WTC11 (cell line): ENCODE data around the gene RGS5. TPM values are rescaled to one million over a fixed set of nuclear protein-coding genes. Genes with fewer than 3 reads are reported as not detected.

Experiments
- ATAC-seq: fragments of 200-7000 bp; cut with Tn5 transposase; 2 replicates; pipeline ENCODE4 v1.10.0; 2021; ENCODE audit warnings: mild to moderate bottlenecking, moderate library complexity
- CTCF ChIA-PET: fragments of 300-600 bp; sonication (Branson Sonifier 250); formaldehyde crosslinking; loops from one replicate; lab custom pipeline; 2021; ENCODE audit warnings: antibody characterized with exemption; lab: Charles Lee
- POLR2A ChIA-PET: fragments of 350-600 bp; sonication (Branson Sonifier 250); formaldehyde crosslinking; loops from one replicate; lab custom pipeline; 2021; ENCODE audit warnings: antibody characterized with exemption; lab: Charles Lee
- DNase-seq: peaks from one replicate; pipeline ENCODE4 v3.0.0; 2021; ENCODE audit warnings: low spot score
- H3K27ac Mint-ChIP-seq: 2 replicates; pipeline ENCODE4 v1.8.0; 2021; ENCODE audit warnings: mixed read lengths
- H3K27me3 Mint-ChIP-seq: 2 replicates; pipeline ENCODE4 v1.8.0; 2021; ENCODE audit warnings: low read depth, mild to moderate bottlenecking, moderate library complexity, mixed read lengths
- H3K36me3 Mint-ChIP-seq: 2 replicates; pipeline ENCODE4 v1.8.0; 2021; ENCODE audit warnings: mixed read lengths
- H3K4me1 Mint-ChIP-seq: 2 replicates; pipeline ENCODE4 v1.8.0; 2022; ENCODE audit warnings: mixed read lengths
- H3K4me3 Mint-ChIP-seq: 2 replicates; pipeline ENCODE4 v1.8.0; 2021; ENCODE audit warnings: mild to moderate bottlenecking, moderate library complexity, mixed read lengths
- H3K9me3 Mint-ChIP-seq: 2 replicates; pipeline ENCODE4 v1.8.0; 2021; ENCODE audit warnings: mixed read lengths
- ATF1 ChIP-seq: sonication (generic); formaldehyde crosslinking; IDR thresholded peaks from 2 replicates; pipeline ENCODE4 v1.8.1; 2023; ENCODE audit warnings: mild to moderate bottlenecking, moderate library complexity, missing genetic modification reagents
- EMX1 ChIP-seq: fragments of 250-450 bp; sonication (Bioruptor Pico); IDR thresholded peaks from 2 replicates; pipeline ENCODE4 v1.8.0; 2021; ENCODE audit warnings: mild to moderate bottlenecking
- IRF2 ChIP-seq: sonication (generic); formaldehyde crosslinking; IDR thresholded peaks from 2 replicates; pipeline ENCODE4 v1.8.0; 2022; ENCODE audit warnings: low read depth, missing genetic modification reagents, borderline replicate concordance
- KAT7 ChIP-seq: sonication (generic); formaldehyde crosslinking; IDR thresholded peaks from 2 replicates; pipeline ENCODE4 v1.8.1; 2023; ENCODE audit warnings: missing genetic modification reagents, mild to moderate bottlenecking, borderline replicate concordance
- MYBL2 ChIP-seq: sonication (generic); formaldehyde crosslinking; IDR thresholded peaks from 2 replicates; pipeline ENCODE4 v1.8.1; 2023; ENCODE audit warnings: mild to moderate bottlenecking, moderate library complexity, missing genetic modification reagents
- NFE2L1 ChIP-seq: sonication (generic); formaldehyde crosslinking; IDR thresholded peaks from 2 replicates; pipeline ENCODE4 v1.8.1; 2023; ENCODE audit warnings: missing genetic modification reagents
- NR1H2 ChIP-seq: sonication (generic); formaldehyde crosslinking; IDR thresholded peaks from 2 replicates; pipeline ENCODE4 v1.9.0; 2021; ENCODE audit warnings: mild to moderate bottlenecking, moderate library complexity, missing genetic modification reagents
- NR3C1 ChIP-seq: sonication (generic); formaldehyde crosslinking; conservative IDR thresholded peaks from 2 replicates; pipeline ENCODE4 v1.8.1; 2023; ENCODE audit warnings: low read depth, mild to moderate bottlenecking, missing genetic modification reagents
- OVOL2 ChIP-seq: fragments of 250-450 bp; sonication (Bioruptor Pico); IDR thresholded peaks from 2 replicates; pipeline ENCODE4 v1.9.0; 2021; ENCODE audit warnings: mild to moderate bottlenecking, borderline replicate concordance
- SOX15 ChIP-seq: fragments of 250-450 bp; sonication (Bioruptor Pico); IDR thresholded peaks from 2 replicates; pipeline ENCODE4 v1.9.0; 2021; ENCODE audit warnings: mild to moderate bottlenecking
- TEAD4 ChIP-seq: sonication (generic); formaldehyde crosslinking; IDR thresholded peaks from 2 replicates; pipeline ENCODE4 v1.8.0; 2022; ENCODE audit warnings: mild to moderate bottlenecking, missing genetic modification reagents
- TP53 ChIP-seq: sonication (generic); formaldehyde crosslinking; IDR thresholded peaks from 2 replicates; pipeline ENCODE4 v1.8.1; 2023; ENCODE audit warnings: mild to moderate bottlenecking, missing genetic modification reagents
- ZNF121 ChIP-seq: sonication (generic); formaldehyde crosslinking; IDR thresholded peaks from 2 replicates; pipeline ENCODE4 v1.8.0; 2023; ENCODE audit warnings: missing genetic modification reagents
- ZNF219 ChIP-seq: sonication (generic); formaldehyde crosslinking; IDR thresholded peaks from 2 replicates; pipeline ENCODE4 v1.8.0; 2023; ENCODE audit warnings: missing genetic modification reagents, mild to moderate bottlenecking, borderline replicate concordance
- total RNA-seq: library from RNA; stranded (reverse); gene quantifications from 3 replicates; pipeline ENCODE4 v1.2.3, GENCODE V29; 2021
- TF ChIP-seq, protein P1 (sequence below): sonication (generic); formaldehyde crosslinking; conservative IDR thresholded peaks from 2 replicates; pipeline ENCODE4 v1.8.1; 2023; ENCODE audit warnings: mild to moderate bottlenecking, low read depth, missing genetic modification reagents, moderate library complexity
- TF ChIP-seq, protein P2 (sequence below): sonication (generic); formaldehyde crosslinking; IDR thresholded peaks from 2 replicates; pipeline ENCODE4 v1.8.1; 2022; ENCODE audit warnings: mild to moderate bottlenecking, missing genetic modification reagents, moderate library complexity, borderline replicate concordance
- TF ChIP-seq, protein P3 (sequence below): sonication (generic); formaldehyde crosslinking; IDR thresholded peaks from 2 replicates; pipeline ENCODE4 v1.8.1; 2022; ENCODE audit warnings: mild to moderate bottlenecking, moderate library complexity, missing genetic modification reagents
- TF ChIP-seq, protein P4 (sequence below): sonication (generic); formaldehyde crosslinking; IDR thresholded peaks from 2 replicates; pipeline ENCODE4 v1.8.1; 2023; ENCODE audit warnings: mild to moderate bottlenecking, missing genetic modification reagents, moderate library complexity
- TF ChIP-seq, protein P5 (sequence below): sonication (generic); formaldehyde crosslinking; IDR thresholded peaks from 2 replicates; pipeline ENCODE4 v1.8.0; 2022; ENCODE audit warnings: mild to moderate bottlenecking, missing genetic modification reagents
- TF ChIP-seq, protein P6 (sequence below): fragments of 250-450 bp; sonication (Bioruptor Pico); IDR thresholded peaks from 2 replicates; pipeline ENCODE4 v1.9.0; 2021; ENCODE audit warnings: mild to moderate bottlenecking
- TF ChIP-seq, protein P7 (sequence below): fragments of 250-450 bp; sonication (Bioruptor Pico); IDR thresholded peaks from 2 replicates; pipeline ENCODE4 v2.1.2; 2022; ENCODE audit warnings: mild to moderate bottlenecking, moderate library complexity
- TF ChIP-seq, protein P8 (sequence below): fragments of 250-450 bp; sonication (Bioruptor Pico); conservative IDR thresholded peaks from 2 replicates; pipeline ENCODE4 v1.9.0; 2021; ENCODE audit warnings: mild to moderate bottlenecking
- TF ChIP-seq, protein P9 (sequence below): sonication (generic); formaldehyde crosslinking; IDR thresholded peaks from 2 replicates; pipeline ENCODE4 v1.8.1; 2022; ENCODE audit warnings: missing genetic modification reagents, borderline replicate concordance

RGS5 gene
- total RNA-seq, 1 experiment from 2014 or later: 23.6 TPM

DNA sequence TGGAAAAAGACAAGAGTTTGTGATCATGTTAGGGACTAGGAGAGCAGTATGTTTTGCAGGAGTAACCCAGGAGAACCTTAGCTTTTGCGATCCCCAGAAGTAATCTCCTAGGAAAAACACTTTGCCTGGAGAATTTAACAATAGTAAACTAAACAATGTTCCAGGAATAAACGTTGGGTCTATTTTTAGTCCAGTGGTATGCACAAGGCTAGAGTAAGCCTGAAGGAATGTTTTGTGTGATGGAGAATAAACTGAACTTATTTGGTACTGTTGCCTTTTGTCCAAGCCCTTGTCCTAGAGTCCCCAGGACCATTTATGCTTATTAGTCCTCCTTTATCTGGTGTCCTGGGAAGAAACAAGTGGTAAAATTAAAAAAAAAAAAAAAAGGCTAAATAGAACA, 28.7 kb upstream of the RGS5 start:
- TF ChIP-seq, protein P1, sequence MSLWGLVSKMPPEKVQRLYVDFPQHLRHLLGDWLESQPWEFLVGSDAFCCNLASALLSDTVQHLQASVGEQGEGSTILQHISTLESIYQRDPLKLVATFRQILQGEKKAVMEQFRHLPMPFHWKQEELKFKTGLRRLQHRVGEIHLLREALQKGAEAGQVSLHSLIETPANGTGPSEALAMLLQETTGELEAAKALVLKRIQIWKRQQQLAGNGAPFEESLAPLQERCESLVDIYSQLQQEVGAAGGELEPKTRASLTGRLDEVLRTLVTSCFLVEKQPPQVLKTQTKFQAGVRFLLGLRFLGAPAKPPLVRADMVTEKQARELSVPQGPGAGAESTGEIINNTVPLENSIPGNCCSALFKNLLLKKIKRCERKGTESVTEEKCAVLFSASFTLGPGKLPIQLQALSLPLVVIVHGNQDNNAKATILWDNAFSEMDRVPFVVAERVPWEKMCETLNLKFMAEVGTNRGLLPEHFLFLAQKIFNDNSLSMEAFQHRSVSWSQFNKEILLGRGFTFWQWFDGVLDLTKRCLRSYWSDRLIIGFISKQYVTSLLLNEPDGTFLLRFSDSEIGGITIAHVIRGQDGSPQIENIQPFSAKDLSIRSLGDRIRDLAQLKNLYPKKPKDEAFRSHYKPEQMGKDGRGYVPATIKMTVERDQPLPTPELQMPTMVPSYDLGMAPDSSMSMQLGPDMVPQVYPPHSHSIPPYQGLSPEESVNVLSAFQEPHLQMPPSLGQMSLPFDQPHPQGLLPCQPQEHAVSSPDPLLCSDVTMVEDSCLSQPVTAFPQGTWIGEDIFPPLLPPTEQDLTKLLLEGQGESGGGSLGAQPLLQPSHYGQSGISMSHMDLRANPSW: no peak
- TF ChIP-seq KAT7 (CRISPR knock-in tag): no peak
- no peak for TF ChIP-seq NR1H2 (CRISPR knock-in tag)
- TF ChIP-seq OVOL2 (CRISPR knock-in tag): no peak
- TF ChIP-seq NR3C1 (CRISPR knock-in tag): no peak
- TF ChIP-seq, protein P2, sequence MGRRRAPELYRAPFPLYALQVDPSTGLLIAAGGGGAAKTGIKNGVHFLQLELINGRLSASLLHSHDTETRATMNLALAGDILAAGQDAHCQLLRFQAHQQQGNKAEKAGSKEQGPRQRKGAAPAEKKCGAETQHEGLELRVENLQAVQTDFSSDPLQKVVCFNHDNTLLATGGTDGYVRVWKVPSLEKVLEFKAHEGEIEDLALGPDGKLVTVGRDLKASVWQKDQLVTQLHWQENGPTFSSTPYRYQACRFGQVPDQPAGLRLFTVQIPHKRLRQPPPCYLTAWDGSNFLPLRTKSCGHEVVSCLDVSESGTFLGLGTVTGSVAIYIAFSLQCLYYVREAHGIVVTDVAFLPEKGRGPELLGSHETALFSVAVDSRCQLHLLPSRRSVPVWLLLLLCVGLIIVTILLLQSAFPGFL (CRISPR knock-in tag): no peak
- TF ChIP-seq EMX1 (CRISPR knock-in tag): no peak
- no peak for TF ChIP-seq ZNF121 (CRISPR knock-in tag)
- TF ChIP-seq, protein P3, sequence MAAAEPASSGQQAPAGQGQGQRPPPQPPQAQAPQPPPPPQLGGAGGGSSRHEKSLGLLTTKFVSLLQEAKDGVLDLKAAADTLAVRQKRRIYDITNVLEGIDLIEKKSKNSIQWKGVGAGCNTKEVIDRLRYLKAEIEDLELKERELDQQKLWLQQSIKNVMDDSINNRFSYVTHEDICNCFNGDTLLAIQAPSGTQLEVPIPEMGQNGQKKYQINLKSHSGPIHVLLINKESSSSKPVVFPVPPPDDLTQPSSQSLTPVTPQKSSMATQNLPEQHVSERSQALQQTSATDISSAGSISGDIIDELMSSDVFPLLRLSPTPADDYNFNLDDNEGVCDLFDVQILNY (CRISPR knock-in tag): no peak
- TF ChIP-seq, protein P4, sequence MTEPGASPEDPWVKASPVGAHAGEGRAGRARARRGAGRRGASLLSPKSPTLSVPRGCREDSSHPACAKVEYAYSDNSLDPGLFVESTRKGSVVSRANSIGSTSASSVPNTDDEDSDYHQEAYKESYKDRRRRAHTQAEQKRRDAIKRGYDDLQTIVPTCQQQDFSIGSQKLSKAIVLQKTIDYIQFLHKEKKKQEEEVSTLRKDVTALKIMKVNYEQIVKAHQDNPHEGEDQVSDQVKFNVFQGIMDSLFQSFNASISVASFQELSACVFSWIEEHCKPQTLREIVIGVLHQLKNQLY (CRISPR knock-in tag): no peak
- TF ChIP-seq ZNF219: no peak
- H3K9me3 Mint-ChIP-seq: peaks cover 43% of the 10 kb centered on the region
- peaks cover 15% of the 10 kb centered on the region for H3K36me3 Mint-ChIP-seq
- H3K27me3 Mint-ChIP-seq: no peaks in the 10 kb centered on the region
- DNase-seq (no peak), ATAC-seq (no peak)
- peaks cover 9% of the 10 kb centered on the region; the same call in 1 of the 2 replicates for H3K4me1 Mint-ChIP-seq
- H3K27ac Mint-ChIP-seq: no peak overlapping the region
- no peak overlapping the region for H3K4me3 Mint-ChIP-seq
- POLR2A ChIA-PET: no interaction called here
- CTCF ChIA-PET: no interaction called here

DNA sequence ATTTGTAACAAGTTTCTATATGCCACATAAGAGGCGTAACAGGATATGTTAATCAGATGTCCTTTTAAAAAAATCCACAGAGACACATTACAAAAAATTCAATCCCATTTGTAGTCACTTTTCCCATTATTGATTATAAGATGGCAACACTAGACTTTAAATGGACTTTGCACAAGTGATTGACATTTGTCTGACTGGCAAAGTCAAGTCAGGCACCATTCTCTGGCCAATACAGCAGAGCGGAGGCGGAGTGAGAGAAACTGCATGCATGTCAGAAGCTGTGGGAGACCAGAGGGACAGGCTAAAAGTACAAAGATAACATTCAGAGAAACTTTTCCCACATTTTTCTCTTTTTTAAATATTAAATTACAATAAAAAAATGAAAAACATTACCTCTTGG, 28.1 kb upstream of the RGS5 start:
- peaks cover 9% of the 10 kb centered on the region; the same call in 1 of the 2 replicates for H3K4me1 Mint-ChIP-seq
- peaks cover 15% of the 10 kb centered on the region for H3K36me3 Mint-ChIP-seq
- CTCF ChIA-PET: no interaction called here
- POLR2A ChIA-PET: no interaction called here
- DNase-seq (no peak), ATAC-seq (no peak)
- peaks cover 43% of the 10 kb centered on the region for H3K9me3 Mint-ChIP-seq
- no peak overlapping the region for H3K4me3 Mint-ChIP-seq
- no peak overlapping the region for H3K27ac Mint-ChIP-seq
- no peaks in the 10 kb centered on the region for H3K27me3 Mint-ChIP-seq
- TF ChIP-seq, protein P2 (CRISPR knock-in tag): no peak
- TF ChIP-seq, protein P5, sequence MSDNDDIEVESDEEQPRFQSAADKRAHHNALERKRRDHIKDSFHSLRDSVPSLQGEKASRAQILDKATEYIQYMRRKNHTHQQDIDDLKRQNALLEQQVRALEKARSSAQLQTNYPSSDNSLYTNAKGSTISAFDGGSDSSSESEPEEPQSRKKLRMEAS (CRISPR knock-in tag): no peak
- TF ChIP-seq TEAD4 (CRISPR knock-in tag) (no peak), NR1H2 (CRISPR knock-in tag) (no peak), ATF1 (no peak), NFE2L1 (CRISPR knock-in tag) (no peak), SOX15 (CRISPR knock-in tag) (no peak), TP53 (CRISPR knock-in tag) (no peak), MYBL2 (CRISPR knock-in tag) (no peak), IRF2 (no peak)
- TF ChIP-seq, protein P6, sequence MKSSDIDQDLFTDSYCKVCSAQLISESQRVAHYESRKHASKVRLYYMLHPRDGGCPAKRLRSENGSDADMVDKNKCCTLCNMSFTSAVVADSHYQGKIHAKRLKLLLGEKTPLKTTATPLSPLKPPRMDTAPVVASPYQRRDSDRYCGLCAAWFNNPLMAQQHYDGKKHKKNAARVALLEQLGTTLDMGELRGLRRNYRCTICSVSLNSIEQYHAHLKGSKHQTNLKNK (CRISPR knock-in tag): no peak
- TF ChIP-seq, protein P7, sequence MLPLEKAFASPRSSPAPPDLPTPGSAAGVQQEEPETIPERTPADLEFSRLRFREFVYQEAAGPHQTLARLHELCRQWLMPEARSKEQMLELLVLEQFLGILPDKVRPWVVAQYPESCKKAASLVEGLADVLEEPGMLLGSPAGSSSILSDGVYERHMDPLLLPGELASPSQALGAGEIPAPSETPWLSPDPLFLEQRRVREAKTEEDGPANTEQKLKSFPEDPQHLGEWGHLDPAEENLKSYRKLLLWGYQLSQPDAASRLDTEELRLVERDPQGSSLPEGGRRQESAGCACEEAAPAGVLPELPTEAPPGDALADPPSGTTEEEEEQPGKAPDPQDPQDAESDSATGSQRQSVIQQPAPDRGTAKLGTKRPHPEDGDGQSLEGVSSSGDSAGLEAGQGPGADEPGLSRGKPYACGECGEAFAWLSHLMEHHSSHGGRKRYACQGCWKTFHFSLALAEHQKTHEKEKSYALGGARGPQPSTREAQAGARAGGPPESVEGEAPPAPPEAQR (CRISPR knock-in tag): no peak
- TF ChIP-seq, protein P8, sequence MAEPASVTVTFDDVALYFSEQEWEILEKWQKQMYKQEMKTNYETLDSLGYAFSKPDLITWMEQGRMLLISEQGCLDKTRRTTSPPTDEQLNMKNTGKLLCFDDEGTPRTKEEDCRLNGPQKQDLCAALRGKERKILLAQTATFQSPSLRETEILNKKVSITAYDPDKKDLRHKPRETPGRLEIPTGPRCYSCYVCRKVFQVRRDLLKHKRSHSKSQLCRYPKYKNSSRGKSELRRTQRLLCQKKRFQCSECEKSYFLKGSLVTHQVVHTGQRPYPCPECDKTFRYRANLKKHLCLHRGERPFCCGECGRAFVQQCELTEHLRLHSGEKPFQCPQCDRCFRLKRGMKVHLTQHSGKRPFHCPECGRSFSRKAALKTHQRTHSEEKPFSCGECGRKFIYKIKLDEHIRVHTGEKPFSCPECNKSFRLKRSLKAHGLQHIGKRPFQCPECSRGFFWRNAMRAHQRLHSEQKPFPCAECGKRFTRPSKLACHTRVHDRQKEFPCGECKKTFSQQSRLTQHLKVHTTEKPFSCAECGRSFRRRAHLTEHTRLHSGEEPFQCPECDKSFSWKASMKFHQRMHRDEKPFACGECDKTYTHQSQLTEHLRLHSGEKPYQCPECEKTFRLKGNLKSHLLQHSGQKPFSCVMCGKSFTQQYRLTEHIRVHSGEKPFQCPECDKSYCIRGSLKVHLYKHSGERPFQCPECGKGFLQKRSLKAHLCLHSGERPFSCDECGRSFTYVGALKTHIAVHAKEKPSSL (CRISPR knock-in tag): no peak
- TF ChIP-seq, protein P9, sequence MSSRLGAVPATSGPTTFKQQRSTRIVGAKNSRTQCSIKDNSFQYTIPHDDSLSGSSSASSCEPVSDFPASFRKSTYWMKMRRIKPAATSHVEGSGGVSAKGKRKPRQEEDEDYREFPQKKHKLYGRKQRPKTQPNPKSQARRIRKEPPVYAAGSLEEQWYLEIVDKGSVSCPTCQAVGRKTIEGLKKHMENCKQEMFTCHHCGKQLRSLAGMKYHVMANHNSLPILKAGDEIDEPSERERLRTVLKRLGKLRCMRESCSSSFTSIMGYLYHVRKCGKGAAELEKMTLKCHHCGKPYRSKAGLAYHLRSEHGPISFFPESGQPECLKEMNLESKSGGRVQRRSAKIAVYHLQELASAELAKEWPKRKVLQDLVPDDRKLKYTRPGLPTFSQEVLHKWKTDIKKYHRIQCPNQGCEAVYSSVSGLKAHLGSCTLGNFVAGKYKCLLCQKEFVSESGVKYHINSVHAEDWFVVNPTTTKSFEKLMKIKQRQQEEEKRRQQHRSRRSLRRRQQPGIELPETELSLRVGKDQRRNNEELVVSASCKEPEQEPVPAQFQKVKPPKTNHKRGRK (CRISPR knock-in tag): no peak
